CD4-positive, alpha-beta T cell treated with Interleukin-6 for 4 hours (primary cell): Measurements from ENCODE around the gene SATB1.
"Not testable (repeated sequence)": the region's sequence is repeated elsewhere in the genome, so short reads cannot be mapped to it uniquely, and the experiment has no call there.

Experiments
- DNase-seq: peaks from one replicate; pipeline ENCODE4 v3.0.0-alpha.2; 2020; ENCODE audit warnings: mixed read lengths

The SATB1 gene

GRCh38 chr3:18424729-18425640, at the start of gene SATB1:
SATB1 (minus strand) TSS chr3:18425339; CDS start chr3:18420967, 4,372 bp downstream.
- peak; percentile 82 for DNase-seq

GRCh38 chr3:18474202-18474601, 49.1 kb upstream of the SATB1 start:
- DNase-seq: no peak

GRCh38 chr3:18469775-18470174, 44.6 kb upstream of the SATB1 start:
- no peak for DNase-seq

GRCh38 chr3:18466136-18466535, 41.0 kb upstream of the SATB1 start:
- DNase-seq: no peak

DNA sequence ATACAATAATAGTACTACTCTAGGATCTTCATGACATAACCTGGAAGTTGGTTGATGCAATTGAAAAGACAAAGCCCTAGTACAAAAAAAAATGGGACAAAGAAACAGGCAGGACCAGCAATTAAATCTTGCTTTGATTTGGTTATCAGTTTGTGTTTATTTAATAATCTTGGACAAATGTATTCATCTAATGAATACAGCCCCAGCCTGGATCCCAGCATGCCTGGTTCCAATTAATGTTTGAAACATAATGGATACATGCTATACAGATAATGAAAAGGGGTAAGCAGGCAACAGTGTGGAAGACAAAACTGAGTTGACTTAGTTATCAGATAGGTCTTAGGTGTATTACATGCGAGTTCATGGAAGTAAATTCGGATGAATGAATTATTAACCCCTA, 29.6 kb upstream of the SATB1 start:
- DNase-seq: no peak

DNA sequence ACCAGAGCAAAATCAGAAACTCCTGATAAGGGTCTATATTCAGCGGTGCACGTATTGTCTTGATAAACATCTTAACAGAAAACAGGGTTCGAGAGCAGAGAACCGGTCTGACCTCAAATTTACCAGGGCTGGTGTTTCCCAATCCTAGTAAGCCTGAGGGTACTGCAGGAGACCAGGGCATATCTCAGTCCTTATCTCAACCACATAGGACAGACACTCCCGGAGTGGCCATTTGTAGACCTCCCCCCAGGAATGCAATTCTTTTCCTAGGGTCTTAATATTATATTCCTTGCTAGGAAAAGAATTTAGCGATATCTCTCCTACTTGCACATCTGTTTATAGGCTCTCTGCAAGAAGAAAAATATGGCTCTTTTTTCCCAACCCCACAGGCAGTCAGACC, 24.5 kb upstream of the SATB1 start:
- DNase-seq: not testable (repeated sequence)

GRCh38 chr3:18447720-18448119, 22.6 kb upstream of the SATB1 start:
- no peak for DNase-seq

- peak; percentile 9 for DNase-seq
Observed at GRCh38 chr3:18446149-18446825, 21.1 kb upstream of the SATB1 start.

GRCh38 chr3:18445401-18446148, 20.4 kb upstream of the SATB1 start:
- DNase-seq: peak; percentile 84

- DNase-seq: peak; percentile 85
Observed at GRCh38 chr3:18444595-18445400, 19.7 kb upstream of the SATB1 start.

GRCh38 chr3:18443665-18444594, 18.8 kb upstream of the SATB1 start:
- peak; percentile 34 for DNase-seq

DNA sequence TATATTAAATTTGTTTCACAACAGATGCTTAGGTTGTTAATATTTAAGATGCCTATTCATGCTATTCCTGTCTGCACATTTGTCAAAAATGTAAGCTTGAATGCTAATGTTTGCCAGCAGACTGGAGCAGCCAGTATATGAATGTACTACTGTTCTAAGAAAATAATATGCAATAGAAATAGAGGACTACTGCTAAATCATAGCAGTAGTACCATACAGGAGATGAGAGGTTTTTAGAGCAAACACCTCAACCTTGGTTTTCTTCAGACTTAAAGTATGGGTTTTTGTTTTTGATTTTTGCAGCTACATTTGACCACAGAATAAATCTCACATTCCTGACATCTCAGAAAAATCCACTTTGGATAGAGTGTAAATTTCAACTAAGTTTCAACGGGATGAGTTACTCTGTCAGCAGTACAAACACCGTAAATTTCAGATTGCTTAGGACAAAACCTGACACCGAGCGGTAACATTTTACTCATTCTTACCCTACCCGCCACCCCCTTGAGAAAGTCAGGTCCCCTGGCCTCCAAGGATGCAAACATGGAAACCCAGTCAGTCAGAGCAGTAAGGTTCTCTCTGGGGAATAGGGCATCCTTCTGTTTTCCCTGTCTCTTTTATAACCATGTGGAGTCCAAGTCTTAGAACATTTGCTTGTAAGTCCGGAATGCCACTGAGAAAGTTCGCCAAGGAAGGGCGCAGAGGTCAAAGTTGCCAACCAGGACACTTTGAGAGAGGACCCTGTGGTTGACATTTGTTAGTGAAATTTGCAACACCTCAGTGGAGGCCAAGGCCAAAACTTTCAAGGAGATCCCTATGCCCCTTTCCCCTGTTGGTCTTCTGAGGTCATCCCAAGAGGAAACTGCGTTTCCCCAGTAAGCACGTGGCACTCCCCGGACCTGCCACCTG, 17.9 kb upstream of the SATB1 start:
- peak; percentile 37 for DNase-seq

- DNase-seq: no peak
Observed at GRCh38 chr3:18441551-18441950, 16.4 kb upstream of the SATB1 start.

DNA sequence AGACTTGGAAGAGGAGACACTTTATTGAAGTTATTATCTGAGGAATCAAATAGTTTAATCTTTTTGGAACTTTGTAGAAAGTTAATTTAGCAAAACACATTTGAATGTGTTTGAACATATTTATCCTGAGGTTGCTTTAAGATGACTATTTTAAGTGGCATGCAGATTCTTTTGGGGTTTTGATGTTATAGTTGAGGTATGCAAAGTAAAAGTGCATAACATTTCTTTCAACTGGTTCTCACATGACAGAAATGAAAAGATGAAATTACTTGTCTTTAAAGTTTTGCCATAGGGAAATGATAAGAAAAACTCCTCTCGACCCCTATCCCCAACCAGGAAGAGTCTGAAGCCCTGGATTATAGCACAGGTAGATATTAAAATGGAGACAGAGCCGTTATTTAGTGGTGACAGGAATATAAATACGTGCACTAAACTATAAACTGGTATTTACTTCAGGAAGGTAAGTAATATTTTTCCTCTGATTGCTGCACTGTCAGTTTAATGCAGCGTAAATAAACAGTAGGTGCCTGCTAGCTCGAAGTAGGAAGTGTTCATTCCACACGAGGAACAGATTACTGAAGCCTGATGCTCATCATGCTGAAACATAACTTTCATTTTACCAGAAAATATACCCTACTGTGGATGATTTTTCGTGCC, 15.1 kb upstream of the SATB1 start:
- DNase-seq: no peak

DNA sequence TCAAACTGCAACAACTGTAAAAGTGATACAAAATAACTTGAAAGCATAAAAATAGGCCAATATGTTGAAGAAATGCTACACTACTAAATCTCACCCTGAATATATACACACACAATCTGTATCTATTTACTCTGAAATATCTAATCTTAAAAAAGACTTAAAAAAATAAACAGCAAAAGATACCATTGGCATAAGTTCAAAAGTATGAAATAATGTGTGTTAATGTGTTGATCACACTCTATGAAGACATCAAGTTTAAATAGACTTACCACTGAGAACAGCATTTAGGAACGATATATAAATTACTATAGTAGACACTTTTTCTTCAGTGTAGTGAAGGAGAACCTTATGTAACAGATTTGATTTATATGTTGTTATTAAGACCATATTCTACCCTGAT, 14.1 kb upstream of the SATB1 start:
- DNase-seq: no peak

- DNase-seq: peak; percentile 68
Observed at GRCh38 chr3:18438586-18438985, 13.4 kb upstream of the SATB1 start.

GRCh38 chr3:18436213-18436612, 11.1 kb upstream of the SATB1 start:
- DNase-seq: no peak

DNA sequence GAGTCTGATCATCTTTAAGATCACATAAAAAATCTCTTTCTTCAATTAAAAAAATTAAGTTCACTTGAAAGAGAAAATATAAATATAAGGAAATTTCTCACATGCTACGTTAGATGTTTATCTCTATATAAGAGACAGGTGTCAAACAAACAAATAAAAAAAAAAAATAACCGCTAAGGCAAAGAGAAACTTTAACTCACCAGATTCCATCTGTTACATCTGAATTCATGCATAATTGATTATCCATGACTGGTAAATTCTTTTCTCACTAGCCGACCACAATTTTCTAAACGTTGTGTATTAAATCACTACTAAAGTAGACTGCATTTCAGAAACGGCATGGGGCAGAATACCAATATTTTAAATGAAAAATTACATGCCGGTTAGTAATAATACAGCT, 9.6 kb upstream of the SATB1 start:
- no peak for DNase-seq

GRCh38 chr3:18432752-18433151, 7.6 kb upstream of the SATB1 start:
- DNase-seq: no peak

DNA sequence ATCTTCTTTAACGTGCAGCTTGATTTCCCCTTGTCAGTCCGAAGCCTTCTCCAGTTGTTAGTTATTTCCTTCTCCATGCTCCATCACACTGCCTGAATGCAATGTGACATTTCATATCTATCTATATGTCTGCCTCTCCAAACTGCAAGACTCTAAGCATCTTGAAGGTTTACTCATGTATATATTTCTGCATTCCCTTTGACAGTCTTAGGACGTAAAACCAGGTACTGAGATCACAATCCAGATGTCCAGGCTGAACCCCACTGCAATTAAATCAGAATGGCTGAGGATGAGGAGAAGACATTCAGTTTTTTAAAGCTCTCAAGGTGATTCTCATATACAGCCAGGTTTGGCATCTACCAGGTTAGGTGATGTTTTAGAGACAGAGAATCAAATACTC, 6.1 kb upstream of the SATB1 start:
- no peak for DNase-seq
